GM21737 (cell line): ENCODE data around the gene PTTG1IP2.
A peak's percentile ranks its signal among the peaks of the same experiment; 100 is the strongest.
"Not testable (repeated sequence)": the region's sequence is repeated elsewhere in the genome, so short reads cannot be mapped to it uniquely, and the experiment has no call there.

Experiments used
- ATAC-seq: cut with Tn5 transposase; IDR thresholded peaks from one replicate; pipeline ENCODE4 v1.9.1; 2021; ENCODE audit warnings: mild to moderate bottlenecking, moderate library complexity; ENCODE audit not compliant: unreplicated experiment

The PTTG1IP2 gene

DNA sequence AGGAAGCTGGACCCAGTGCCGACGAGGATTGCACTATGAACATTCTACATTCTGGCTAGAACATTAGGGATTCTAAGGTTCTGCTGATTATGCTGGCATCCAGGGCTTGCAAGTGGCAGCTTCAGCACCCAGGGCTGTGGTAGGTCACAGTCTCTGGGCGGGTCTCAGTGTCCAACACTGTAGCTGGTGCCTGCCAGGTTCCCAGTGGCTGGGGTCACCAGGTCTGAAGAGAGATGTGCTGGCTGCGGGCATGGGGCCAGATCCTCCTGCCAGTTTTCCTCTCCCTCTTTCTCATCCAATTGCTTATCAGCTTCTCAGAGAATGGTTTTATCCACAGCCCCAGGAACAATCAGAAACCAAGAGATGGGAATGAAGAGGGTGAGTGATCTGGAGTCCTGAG lies at the start of gene PTTG1IP2:
PTTG1IP2 (plus strand) TSS at position 86 of the 400 bp plus-strand sequence; CDS start at position 234, 148 bp downstream.
- no peak for ATAC-seq

DNA sequence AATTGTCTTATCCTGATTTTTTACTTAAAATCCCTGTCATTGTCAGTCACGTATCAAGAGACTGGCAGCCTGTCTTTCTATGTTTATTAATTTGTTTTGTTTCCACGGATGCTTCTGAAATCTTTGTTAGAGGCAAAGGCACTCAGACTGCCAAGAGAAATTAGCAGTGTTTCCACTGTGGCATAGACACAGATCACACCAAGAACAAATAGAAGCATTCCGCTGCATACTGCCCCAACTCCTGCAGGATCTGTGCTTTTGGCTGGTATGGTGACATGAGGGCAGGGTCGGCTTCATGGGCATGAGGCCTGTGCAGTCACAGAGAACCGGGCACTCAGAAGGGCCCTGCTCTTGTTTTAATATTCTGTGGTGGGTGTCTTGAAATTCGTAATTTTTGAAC lies 47.8 kb upstream of the PTTG1IP2 start:
- ATAC-seq: no peak

DNA sequence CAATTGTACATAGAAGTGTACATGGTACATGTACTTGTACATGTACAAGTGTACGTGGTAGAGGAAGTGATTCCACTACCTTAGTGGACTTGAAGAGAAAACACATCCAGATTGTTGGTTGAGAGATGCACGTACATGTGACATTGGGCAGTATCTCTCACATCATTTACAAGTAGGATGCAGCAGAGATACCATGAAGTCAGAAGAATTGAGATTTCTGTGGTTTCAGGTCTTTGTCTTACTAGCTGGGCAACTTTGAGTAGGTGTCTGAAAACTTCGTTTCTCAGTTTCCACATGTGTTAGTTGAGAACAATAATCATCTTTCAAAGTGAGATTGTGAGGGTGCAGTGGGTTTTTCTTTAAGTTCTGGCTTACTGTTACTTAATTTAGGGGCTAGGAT lies 44.7 kb upstream of the PTTG1IP2 start:
- ATAC-seq: peak; percentile 80

DNA sequence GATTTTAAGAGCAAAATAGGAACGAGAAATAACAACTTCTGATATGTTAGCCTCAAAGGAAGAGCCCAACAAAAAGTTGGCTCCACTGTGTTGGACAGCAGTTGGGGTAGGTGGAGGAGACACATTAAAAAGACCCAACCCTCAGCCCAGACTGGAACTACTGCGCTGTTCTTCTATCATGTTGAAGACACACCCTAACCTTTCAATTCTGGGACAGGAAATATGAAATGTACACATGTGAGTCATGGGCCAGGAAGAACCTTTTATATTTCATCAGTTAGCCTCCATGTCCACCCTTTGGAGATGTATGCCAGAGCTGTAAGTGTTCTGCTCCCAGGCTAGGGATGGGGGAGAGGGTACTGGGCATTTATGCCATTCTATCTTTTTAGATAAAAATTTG lies 44.1 kb upstream of the PTTG1IP2 start:
- no peak for ATAC-seq

DNA sequence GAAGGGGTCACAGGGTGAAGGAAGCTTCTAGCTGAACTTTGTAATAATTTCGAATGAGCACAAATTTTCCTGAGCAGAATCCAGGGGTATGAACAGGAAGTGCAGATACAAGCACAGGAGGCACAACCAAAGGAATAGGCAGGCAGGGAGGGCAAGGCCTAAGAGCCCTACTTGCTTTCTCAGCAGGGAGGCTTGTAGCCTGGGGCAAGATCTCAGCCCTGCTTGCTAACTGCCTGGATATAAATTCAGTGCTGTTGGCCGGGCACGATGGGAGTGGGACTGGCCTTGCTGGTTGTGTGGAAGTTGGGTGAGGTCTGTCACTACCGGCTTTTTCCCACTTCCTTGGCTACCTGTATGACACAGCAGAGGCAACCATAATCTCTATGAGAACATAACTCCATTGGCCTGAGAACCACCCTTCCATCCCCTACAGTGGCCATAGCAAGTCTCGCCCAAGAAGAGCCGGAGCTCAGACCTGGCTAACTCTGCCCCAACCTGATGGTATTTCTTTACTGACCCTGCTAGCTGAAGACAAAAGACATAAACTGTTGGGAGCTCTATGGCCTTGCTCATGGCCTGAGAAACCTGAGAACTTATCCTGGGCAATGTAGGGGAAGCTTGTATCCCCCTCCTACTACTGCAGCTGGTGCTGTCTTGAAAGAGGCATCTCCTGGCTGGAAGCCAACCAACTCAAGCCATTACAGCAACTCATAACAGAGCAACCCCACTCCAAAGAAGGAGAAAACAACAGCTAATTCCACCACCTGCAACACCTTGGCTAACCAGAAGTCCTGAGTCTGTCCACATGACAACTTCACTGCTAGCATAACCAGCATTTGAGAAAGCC lies 38.6 kb upstream of the PTTG1IP2 start:
- ATAC-seq: no peak

DNA sequence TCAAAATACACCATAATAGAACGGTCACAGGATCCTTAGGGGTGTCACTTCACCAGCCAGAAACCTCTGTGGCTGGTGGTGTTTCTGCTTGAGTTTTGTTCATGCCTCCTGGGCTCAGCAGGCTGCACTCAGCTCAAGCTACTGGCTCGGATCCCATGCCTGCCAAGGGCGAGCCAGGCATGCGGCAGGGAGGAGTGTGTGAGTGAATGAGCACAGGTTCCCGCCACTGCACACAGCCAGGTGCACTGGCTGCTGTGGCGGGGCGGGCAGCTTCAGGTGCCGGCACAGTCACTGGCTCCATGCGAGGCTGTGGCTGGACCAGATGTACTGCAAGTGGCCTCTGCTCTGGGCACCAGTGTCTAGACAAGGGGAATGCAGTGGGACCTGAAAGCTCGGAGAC lies 36.7 kb upstream of the PTTG1IP2 start:
- ATAC-seq: no peak

DNA sequence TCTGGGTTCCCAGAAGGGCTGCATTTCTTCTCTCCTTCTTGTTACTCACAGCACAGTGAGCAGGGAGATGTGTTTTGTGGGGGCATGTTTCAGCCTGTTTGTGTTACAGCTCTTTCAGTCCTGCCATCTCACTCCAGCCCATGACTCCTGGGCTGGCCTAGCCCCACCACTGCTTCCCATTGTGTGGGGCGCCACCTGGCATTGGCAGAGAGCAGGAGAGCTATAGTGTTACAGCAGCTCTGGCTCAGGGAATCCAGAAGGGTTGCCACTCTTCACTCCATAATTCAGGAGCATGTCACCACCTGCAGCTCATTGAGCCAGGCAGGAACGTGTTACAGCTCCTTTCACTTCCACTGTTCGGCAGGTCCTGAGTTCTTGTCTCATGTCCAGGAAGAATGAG lies 36.2 kb upstream of the PTTG1IP2 start:
- ATAC-seq: no peak

DNA sequence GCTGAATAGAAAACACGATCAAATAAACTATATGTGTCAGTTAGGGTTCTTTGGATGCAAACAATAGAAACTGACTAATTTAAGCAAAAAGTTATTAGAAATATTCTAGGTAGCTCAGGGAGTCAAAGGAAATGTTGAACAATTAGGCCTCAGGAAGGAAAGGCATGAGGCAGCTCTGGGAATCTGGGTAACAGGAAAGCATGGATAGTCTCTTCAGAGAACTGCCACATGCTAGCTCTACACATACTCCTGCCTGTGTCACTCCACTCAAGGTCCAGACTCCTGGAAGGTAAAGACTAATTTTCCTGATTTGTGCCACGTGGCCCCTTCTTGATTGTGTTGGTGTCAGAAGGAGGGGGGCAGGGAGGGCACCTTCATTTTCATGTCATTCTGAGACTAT lies 23.8 kb upstream of the PTTG1IP2 start:
- no peak for ATAC-seq

DNA sequence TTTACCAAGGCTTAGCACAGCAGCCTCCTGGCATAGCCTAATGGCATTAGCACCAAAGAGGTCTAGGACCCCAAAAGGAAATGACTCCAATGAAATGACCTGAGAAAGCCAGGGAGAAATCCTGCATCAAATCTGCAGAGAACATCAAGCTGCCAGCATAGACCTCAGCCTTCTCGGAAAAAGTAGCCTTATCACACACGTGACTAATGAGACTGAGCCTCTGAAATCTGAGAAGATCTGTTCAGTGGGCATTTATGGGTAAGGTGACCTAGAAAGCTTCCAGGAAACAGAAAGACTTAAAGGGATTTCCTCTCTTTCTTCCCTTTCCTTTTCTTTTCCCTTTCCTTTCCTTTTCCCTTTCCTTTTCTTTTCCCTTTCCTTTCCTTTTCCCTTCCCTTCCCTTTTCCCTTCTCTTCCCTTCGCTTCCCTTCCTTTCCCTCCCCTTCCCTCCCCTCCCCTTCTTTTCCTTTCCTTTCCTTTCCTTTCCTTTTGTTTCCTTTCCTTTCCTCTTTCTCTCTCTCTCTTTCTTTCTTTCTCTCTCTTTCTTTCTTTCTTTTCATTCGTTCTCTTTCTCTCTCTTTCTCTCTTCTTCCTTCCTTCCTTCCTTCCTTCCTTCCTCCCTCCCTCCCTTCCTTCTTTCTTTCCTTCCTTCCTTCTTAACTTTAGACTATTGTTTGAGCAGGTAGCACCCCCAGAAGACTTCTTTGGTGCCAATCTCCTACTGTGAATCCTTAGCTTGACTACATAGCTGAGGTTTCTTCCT lies 23.1 kb upstream of the PTTG1IP2 start:
- ATAC-seq: no peak

DNA sequence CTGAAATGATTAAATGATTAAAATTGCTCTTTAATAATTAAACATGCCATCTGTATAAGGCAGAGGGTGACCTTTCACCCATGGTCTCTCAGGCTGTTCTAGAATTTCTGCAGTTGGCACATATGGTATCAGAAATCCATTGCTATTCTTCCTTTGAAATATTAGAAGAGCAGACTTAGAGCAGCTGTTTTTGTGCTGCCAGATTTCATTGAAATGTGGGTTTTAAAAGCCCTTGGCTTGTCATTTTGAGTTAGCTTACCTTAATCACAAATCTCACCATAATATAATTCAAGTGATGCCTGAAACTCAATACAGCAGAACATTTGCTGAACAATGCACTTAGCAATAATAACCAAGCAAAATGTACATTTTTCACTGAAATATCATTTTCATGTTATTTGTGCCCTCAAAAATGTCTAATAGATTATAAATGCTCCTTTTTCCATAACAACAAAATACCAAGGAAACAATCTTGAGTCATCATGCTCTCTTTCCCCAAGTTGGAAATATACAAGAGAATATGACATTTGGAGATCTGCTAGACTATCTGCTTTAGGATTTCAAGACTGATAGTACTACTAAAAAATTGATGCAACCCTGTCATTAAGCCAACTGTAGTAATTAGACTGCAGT lies 16.1 kb upstream of the PTTG1IP2 start:
- ATAC-seq: no peak

DNA sequence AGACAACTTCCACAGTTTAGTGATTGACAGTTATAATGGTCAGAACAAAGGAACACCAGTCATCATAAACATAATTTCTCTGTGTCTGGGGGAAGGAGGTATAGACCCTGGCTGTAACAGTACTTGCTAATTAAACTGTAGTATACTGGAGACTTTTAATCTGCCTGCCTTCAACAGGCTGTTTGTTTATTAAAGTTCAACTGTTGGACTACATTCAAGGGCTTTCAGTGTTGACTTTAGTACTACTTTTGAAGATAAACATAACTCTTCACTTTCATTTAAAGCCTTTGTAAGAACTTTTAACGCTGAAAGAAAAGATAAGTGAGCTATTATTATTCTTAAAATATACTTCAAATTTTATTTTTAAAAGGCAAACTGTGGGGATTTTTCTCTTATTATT lies 15.5 kb upstream of the PTTG1IP2 start:
- ATAC-seq: no peak

DNA sequence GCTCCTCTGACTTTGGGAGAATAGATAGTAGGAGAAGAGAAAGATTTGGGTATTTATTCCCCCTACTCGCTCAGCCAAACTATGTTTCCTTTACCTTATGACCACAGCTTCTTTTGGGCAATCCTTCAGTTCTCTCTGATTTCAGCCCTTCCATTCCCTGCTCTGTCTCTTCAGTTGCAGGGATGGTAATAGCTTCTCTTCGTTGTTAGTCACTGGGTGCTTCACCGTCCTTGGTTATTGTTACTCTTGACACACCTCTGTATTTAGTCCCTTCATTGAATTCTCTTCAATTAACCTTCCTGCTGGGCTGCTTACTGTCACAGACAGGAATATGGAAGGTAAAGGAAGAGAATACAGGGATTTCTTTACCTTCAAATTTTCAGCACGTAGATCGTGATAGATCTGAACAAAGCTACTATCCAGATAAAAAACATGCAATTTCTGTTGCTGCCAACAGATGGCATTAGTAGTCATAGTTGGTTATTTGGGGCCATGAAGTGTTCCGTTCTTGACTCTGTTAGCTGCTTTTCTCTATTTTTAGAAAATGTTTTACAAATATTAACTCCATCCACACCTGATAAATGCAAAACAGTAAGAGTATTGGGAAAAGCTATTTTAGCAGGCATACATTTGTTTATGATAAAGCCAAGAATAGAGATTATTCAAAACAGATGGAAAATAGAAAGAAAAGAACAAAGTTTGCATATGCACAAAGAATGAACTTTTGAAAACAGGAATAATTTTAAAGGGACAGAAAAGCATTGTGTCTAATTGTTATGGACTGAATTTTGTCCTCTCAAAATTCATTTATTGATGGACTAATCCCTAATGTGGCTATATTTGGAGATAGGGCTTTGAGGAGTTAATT lies 14.0 kb upstream of the PTTG1IP2 start:
- no peak for ATAC-seq

DNA sequence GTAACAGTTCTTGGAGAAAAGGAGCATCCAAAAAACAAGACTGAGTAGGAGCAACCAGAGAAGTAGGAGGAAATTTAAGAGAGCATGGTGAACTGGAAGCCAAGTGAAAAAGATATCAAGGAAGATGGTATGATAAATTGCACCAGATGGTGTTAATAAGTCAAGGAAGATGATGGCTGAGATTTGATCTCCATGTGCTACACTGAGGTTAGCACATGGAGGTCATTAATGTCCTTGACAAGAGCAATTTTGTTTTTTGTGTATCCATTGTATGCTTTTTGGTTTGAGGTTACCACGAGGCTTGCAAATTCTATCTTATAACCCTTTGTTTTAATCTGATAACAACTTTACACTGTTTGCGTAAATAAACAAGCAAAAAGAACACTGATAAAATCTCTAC lies 11.3 kb upstream of the PTTG1IP2 start:
- no peak for ATAC-seq

DNA sequence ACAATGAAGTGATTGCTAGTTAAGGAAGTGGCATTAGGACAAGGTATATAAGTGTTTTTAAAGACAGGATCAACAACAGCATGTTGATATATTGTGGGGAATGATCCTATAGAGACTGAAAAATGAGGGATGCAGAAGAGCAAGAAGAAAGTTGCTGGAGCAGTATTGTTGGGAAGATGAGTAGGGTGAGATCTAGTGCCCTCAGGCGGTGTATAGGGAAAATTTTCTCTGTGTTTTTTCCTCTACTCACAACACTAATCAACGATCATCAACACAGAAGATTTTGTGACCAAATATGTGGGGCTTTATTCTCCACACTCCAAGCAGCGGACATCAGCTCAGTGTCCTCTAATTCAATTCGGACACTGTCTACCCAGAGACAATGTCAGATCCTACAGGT lies 9.6 kb upstream of the PTTG1IP2 start:
- no peak for ATAC-seq

DNA sequence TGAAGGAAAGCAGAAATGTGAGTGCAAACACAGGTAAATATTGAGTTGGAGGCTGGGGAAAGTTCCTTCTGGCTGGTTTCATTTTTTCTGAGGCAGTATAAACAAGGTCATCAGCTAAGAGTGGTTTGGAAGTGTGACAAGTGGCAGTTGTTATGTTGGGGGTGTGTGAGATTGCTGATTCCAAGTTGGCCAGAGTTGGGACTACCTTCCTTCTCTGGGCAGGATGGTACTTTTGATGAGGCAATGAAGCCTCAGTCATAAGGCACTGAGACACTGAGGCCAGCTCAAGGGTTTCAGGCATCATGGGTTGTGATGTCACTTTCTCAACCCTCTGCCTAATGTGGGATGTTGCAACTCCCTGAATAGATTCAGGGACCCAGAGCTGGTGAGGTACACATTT lies 8.2 kb upstream of the PTTG1IP2 start:
- no peak for ATAC-seq

DNA sequence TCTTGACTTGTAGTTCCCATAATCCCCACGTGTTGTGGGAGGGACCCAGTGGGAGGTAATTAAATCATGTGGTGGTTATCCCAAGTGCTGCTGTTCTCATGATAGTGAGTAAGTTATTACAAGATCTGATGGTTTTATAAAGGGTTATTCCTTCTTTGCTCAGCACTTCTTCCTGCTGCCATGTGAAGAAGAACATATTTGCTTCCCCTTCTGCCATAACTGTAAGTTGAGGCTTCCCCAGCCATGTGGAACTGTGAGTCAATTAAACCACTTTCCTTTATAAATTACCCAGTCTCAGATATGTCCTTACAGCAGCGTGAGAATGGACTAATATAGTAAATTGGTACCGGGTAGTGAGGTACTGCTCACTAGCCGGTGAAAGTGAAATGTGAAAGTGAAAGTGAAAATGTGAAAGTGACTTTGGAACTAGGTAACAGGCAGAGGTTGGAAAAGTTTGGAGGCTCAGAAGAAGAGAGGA lies 6.2 kb upstream of the PTTG1IP2 start:
- ATAC-seq: not testable (repeated sequence)

DNA sequence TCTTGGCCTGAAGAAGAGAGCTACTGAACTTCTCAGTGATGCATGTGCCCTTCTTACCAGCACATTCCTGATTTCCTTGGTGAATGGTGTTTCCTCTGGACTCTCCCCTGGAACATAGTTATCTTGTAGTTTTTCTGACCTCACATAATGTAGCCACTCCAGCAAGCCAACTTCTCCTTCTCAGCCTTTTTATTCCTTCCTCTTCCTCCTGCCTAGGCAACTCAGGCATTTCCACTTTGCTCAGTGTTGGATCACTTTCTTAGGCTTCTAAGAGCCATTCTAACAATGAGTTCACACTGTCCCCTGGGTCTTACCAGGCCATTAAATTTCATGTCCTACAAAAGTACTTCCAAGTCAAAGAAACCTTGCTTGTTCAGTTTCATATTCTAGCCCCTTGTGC lies 3.6 kb upstream of the PTTG1IP2 start:
- no peak for ATAC-seq

DNA sequence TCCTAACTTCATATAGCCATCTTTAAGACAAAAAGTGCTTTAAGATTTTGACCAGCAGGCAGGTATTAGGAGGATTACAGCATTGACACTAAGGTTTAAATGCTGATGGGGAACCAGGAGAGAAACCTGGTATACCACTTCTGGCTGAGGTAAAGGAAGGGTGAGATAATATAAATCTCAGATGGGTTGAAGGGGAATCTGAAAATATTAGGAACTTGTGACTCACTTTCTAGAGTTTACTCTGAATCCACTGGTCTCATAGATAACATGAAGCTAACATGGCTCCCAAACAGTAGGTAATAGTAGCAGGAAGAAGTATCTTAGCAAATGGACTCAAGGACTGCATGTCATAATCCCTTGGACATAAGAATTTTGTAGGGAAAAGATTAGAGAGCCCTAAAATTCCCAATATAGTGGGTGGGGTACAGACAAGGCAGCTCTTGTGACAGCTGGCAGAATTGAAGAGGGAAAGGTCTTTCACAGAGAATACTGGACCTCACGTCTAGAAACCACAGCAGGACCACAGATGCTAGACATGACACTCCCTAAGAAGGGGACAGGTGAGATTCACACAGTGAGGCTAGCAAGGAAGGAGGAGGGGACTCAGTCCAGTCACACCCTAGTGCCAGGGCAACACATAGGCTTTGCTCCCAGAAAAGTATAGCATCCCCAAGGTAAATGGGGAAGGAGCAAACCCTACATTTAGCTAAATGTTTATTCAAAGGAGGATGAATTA lies 3.5 kb downstream of the PTTG1IP2 start:
- no peak for ATAC-seq

DNA sequence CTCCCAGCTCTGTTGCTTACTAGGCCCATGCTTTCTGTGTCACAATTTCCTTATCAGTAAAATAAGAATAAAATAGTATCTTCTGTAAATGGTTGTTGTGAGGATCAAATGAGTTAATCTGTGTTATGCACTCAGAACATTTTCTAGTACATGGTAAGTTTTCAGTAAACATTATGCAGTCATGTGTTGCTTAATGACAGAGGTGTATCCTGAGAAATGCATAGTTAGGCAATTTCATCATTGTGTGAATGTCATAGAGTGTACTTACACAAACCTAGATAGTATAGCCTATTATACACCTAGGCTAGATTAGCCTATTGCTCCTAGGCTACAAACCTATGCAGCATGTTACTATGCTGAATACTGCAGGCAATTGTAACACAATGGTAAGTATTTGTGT lies 4.4 kb downstream of the PTTG1IP2 start:
- ATAC-seq: no peak
